Liver (tissue), 9 donors: ENCODE results near the gene RBM39. TPM values are rescaled to one million over a fixed set of nuclear protein-coding genes. Genes with fewer than 3 reads are reported as not detected.
"Not testable (repeated sequence)": the region's sequence is repeated elsewhere in the genome, so short reads cannot be mapped to it uniquely, and the experiment has no call there.

Experiments used
- DNase-seq: peaks from one replicate; pipeline ENCODE4 v3.0.0-alpha.2; 2017; ENCODE audit warnings: low spot score
- H3K27ac ChIP-seq, 2 donors: one replicate each; pipeline ENCODE4 v1.7.0; 2013; ENCODE audit warnings: inconsistent platforms in 2 of 2, low read length in 2 of 2, control low read depth in 1 of 2, low read depth in 1 of 2, mild to moderate bottlenecking in 1 of 2
- H3K27me3 ChIP-seq, 4 donors: one replicate each; pipeline versions ENCODE4 v1.6.1 to v1.7.0; 2013; ENCODE audit warnings: low read length in 3 of 4, inconsistent platforms in 1 of 4, mild to moderate bottlenecking in 1 of 4, moderate library complexity in 1 of 4; ENCODE audit not compliant: control insufficient read depth in 4 of 4, insufficient read depth in 4 of 4
- H3K36me3 ChIP-seq, 4 donors: one replicate each; pipeline versions ENCODE4 v1.6.1 to v1.7.0; 2013; ENCODE audit warnings: low read length in 3 of 4, mild to moderate bottlenecking in 3 of 4, low read depth in 1 of 4, moderate library complexity in 1 of 4; ENCODE audit not compliant: control insufficient read depth in 4 of 4, insufficient read depth in 3 of 4
- H3K4me1 ChIP-seq, 4 donors: one replicate each; pipeline versions ENCODE4 v1.6.1 to v1.7.0; 2013; ENCODE audit warnings: low read length in 3 of 4, mild to moderate bottlenecking in 3 of 4, moderate library complexity in 1 of 4; ENCODE audit not compliant: control insufficient read depth in 4 of 4, insufficient read depth in 4 of 4
- H3K4me3 ChIP-seq, 3 donors: one replicate each; pipeline versions ENCODE4 v1.6.1 to v1.7.0; 2013; ENCODE audit warnings: low read length in 3 of 3, control low read depth in 1 of 3, low read depth in 1 of 3, mild to moderate bottlenecking in 1 of 3
- H3K9ac ChIP-seq, 2 donors: one replicate each; pipeline ENCODE4 v1.7.0; 2013; ENCODE audit warnings: low read length in 2 of 2, mild to moderate bottlenecking in 2 of 2, moderate library complexity in 2 of 2, control low read depth in 1 of 2, low read depth in 1 of 2
- H3K9me3 ChIP-seq, 4 donors: one replicate each; pipeline versions ENCODE4 v1.6.1 to v1.7.0; 2013; ENCODE audit warnings: low read length in 3 of 4; ENCODE audit not compliant: control insufficient read depth in 4 of 4
- GABPA ChIP-seq, 2 donors: IDR thresholded peaks in 1 of 2; conservative IDR thresholded peaks in 1 of 2; 2 replicates each; pipeline ENCODE4 v1.6.1; 2016; ENCODE audit warnings: antibody characterized with exemption in 2 of 2, mild to moderate bottlenecking in 1 of 2, moderate library complexity in 1 of 2
- JUND ChIP-seq, 2 donors: IDR thresholded peaks; 2 replicates each; pipeline ENCODE4 v1.6.1; 2016; ENCODE audit warnings: antibody characterized with exemption in 2 of 2
- NR2F2 ChIP-seq: IDR thresholded peaks from 2 replicates; pipeline ENCODE4 v1.6.1; 2016; ENCODE audit warnings: antibody characterized with exemption
- RAD21 ChIP-seq, 2 donors: IDR thresholded peaks; 2 replicates each; pipeline ENCODE4 v1.6.1; 2016; ENCODE audit warnings: antibody characterized with exemption in 2 of 2, mild to moderate bottlenecking in 2 of 2
- REST ChIP-seq: IDR thresholded peaks from 2 replicates; pipeline ENCODE4 v1.6.1; 2016; ENCODE audit warnings: antibody characterized with exemption, mild to moderate bottlenecking
- WGBS: extraction: QIAGEN DNeasy Blood & Tissue Kit; methylation state at CpG from one replicate; pipeline ENCODE4 v1.1.7; 2013; 5-methylcytosine and 5-hydroxymethylcytosine counted together
- polyA plus RNA-seq, 2 donors: library from polyadenylated mRNA; stranded (reverse) in 1 of 2; unstranded in 1 of 2; fragments of 200-250 nt in 1 of 2; fragments of >200 nt in 1 of 2; fragmentation: Nextera tagmentation in 1 of 2; extraction: Ambion mirVana in 1 of 2; gene quantifications; one replicate each; pipeline versions ENCODE4 v1.2.1 to v1.2.3, GENCODE V29; 2013 to 2015
- total RNA-seq, 2 donors: library from RNA; depleted of rRNA; stranded (reverse); fragments of >200 nt; gene quantifications; one replicate each; pipeline ENCODE4 v1.2.3, GENCODE V29; 2014
- TF ChIP-seq, protein P1 (sequence below): IDR thresholded peaks from 2 replicates; pipeline ENCODE4 v1.6.1; 2016; ENCODE audit warnings: antibody characterized with exemption
- donor health status: healthy.
- donor health status: healthy.
- donor health status: healthy.
- donor health status: healthy.
- donor health status: healthy.

The RBM39 gene
- total and polyA plus RNA-seq, 4 donors, result 57.2 to 211 (median 198) TPM

GRCh38 chr20:35710039-35710438 lies 32.0 kb downstream of the RBM39 start (continued):
- TF ChIP-seq GABPA (IDR thresholded peaks at IDR 0.05 in 1 of 2, conservative IDR thresholded peaks at IDR 0.05 in 1 of 2), result no peak

DNA sequence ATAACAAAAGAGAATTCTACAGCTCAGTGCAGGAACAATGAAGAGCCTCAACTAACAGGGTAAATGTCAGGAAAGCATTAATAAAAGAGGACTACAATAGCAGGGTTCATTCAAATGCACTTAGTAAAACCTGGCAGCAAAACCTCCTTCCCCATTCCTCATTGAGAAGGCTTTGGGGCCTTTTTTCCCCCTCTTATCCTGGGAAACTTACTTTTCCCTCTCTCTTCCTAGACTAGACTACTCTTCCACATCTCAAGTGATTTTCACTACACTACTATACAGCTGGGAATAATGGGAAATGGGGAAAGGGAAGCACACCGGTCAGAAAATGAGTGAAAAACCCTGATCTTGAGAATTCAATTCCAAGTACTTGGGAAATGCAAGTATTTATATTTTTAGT lies 32.8 kb downstream of the RBM39 start:
- Histone ChIP-seq H3K4me3 (no peak overlapping the region), H3K27me3 (no peaks in the 10 kb centered on the region), H3K4me1 (no peaks in the 10 kb centered on the region), H3K36me3 (peaks cover 24 to 88% (median 83%) of the 10 kb centered on the region in 4 donors), H3K9ac (no peak overlapping the region), H3K9me3 (no peaks in the 10 kb centered on the region), H3K27ac (no peak overlapping the region)
- DNase-seq, result no peak
- TF ChIP-seq, protein P1, sequence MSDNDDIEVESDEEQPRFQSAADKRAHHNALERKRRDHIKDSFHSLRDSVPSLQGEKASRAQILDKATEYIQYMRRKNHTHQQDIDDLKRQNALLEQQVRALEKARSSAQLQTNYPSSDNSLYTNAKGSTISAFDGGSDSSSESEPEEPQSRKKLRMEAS, result no peak
- TF ChIP-seq JUND (IDR thresholded peaks at IDR 0.05), result no peak
- TF ChIP-seq NR2F2, result no peak
- WGBS, result 92% methylated on average over 1 of the region's 1 CpG

DNA sequence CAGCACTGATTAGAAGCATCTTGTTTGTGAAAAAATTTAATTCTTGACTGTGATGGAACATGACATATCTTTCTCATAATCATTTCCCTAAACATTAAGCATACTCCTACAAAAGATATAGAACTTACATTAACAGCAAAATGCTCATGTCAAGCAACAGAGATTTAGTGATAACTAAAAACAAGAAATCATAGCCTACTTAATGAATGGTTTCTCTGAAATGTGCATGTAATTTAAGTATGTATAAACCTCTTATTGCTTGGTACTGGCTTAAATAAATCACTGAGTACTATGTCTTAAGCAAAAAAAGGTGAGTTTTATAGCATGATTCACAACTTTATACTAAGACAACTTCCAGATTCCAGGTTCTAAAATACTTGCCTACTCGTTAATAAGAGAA lies 33.6 kb downstream of the RBM39 start:
- TF ChIP-seq RAD21 (IDR thresholded peaks at IDR 0.05), result no peak
- TF ChIP-seq NR2F2, result no peak
- no peak for TF ChIP-seq REST
- H3K9ac ChIP-seq, result no peak overlapping the region
- WGBS, result 74% methylated on average over 1 of the region's 1 CpG
- no peaks in the 10 kb centered on the region for H3K9me3 ChIP-seq
- H3K36me3 ChIP-seq, result peaks cover 21 to 88% (median 83%) of the 10 kb centered on the region in 4 donors
- H3K27me3 ChIP-seq, result no peaks in the 10 kb centered on the region
- DNase-seq, result no peak
- H3K4me3 ChIP-seq, result no peak overlapping the region
- no peaks in the 10 kb centered on the region for H3K4me1 ChIP-seq
- H3K27ac ChIP-seq, result no peak overlapping the region

DNA sequence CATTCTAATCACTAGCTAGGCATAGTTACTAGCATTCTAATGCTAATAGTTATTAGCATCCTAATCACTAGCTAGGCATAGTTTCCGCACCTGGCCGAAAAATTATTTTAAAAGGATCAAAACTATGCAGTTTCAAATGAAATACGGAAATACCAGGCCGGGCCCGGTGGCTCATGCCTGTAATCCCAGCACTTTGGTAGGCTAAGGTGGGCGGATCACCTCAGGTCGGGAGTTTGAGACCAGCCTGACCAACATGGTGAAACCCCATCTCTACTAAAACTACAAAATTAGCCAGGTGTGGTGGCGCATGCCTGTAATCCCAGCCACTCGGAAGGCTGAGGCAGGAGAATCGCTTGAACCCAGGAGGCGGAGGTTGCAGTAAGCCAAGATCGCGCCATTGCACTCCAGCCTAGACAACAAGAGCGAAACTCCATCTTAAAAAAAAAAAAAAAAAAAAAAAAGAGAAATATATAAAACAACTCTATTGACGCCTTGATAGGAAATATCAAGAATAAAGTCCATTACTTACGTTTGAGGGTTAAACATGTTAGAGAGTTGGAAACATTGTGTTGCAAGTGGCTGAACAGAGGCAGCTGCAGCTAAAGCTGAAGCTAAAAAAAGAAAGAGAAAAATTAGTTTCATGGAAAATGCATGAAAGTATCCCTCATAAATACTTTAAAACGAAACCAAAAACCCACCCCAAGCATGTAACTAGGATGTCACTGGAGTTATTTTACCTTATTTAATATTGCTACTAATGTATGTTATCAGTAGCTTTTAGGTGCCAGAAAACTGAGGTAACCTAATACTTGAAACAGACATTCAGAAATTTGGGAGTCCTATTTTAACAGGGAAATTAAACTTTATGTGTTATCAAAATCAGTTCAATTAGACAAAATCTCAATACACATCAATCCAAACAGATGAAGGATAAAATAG lies 35.2 kb downstream of the RBM39 start:
- WGBS, result 94% methylated on average over 17 of the region's 17 CpGs
- DNase-seq, H3K27me3 ChIP-seq, H3K4me1 ChIP-seq, H3K9me3 ChIP-seq, H3K27ac ChIP-seq, H3K4me3 ChIP-seq, H3K9ac ChIP-seq: not testable (repeated sequence)
- H3K36me3 ChIP-seq, result peaks cover 20 to 85% (median 79%) of the 10 kb centered on the region in 4 donors

DNA sequence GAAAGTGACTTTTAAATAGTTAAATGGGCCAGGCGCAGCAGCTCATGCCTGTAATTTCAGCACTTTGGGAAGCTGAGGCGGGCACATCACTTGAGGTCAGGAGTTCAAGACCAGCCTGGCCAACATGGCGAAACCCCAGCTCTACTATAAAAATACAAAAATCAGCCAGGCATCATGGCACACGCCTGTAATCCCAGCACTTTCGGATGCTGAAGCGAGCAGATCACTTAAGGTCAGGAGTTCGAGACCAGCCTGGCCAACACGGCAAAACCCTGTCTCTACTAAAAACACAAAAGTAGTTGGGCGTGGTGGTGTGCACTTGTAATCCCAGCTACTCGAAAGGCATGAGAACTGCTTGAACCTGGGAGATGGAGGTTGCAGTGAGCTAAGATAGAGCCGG lies 36.2 kb downstream of the RBM39 start:
- not testable (repeated sequence) for H3K9me3 ChIP-seq, H3K27ac ChIP-seq, H3K4me3 ChIP-seq, H3K27me3 ChIP-seq, H3K9ac ChIP-seq, DNase-seq, H3K4me1 ChIP-seq
- H3K36me3 ChIP-seq, result peaks cover 20 to 76% (median 71%) of the 10 kb centered on the region in 4 donors
- WGBS, result 92% methylated on average over 11 of the region's 11 CpGs
